NCI-H526 (cell line): ENCODE data around the gene SLC35A3.
"Not testable (repeated sequence)": the region's sequence is repeated elsewhere in the genome, so short reads cannot be mapped to it uniquely, and the experiment has no call there.

ENCODE experiments used
- DNase-seq, 2 experiments: peaks; one replicate each; lab custom pipeline; 2025; lab: John Stamatoyannopoulos, UW

The SLC35A3 gene

GRCh38 chr1:99969729-99970621, at the start of gene SLC35A3:
TSS of gene SLC35A3 (plus strand) at chr1:99969996. CDS start at chr1:99993555, 23,559 bp downstream.
- peak; percentile 74 to 93 for DNase-seq

GRCh38 chr1:99934801-99935200, 35.0 kb upstream of the SLC35A3 start:
- DNase-seq: no peak

- DNase-seq: no peak
Observed at GRCh38 chr1:99935534-99935933, 34.3 kb upstream of the SLC35A3 start.

- no peak for DNase-seq
Observed at GRCh38 chr1:99936071-99936470, 33.7 kb upstream of the SLC35A3 start.

- no peak for DNase-seq
Observed at GRCh38 chr1:99942723-99943122, 27.1 kb upstream of the SLC35A3 start.

GRCh38 chr1:99943223-99943794, 26.5 kb upstream of the SLC35A3 start:
- no peak for DNase-seq

GRCh38 chr1:99944192-99944591, 25.6 kb upstream of the SLC35A3 start:
- no peak for DNase-seq

- DNase-seq: no peak
Observed at GRCh38 chr1:99945174-99945573, 24.6 kb upstream of the SLC35A3 start.

- DNase-seq: no peak
Observed at GRCh38 chr1:99950486-99950885, 19.3 kb upstream of the SLC35A3 start.

- no peak for DNase-seq
Observed at GRCh38 chr1:99952522-99952921, 17.3 kb upstream of the SLC35A3 start.

GRCh38 chr1:99955375-99955774, 14.4 kb upstream of the SLC35A3 start:
- DNase-seq: no peak

- DNase-seq: no peak
Observed at GRCh38 chr1:99956755-99957154, 13.0 kb upstream of the SLC35A3 start.

- no peak for DNase-seq
Observed at GRCh38 chr1:99957818-99958217, 12.0 kb upstream of the SLC35A3 start.

- not testable (repeated sequence) for DNase-seq
Observed at GRCh38 chr1:99959189-99959705, 10.5 kb upstream of the SLC35A3 start.

- DNase-seq: not testable (repeated sequence)
Observed at GRCh38 chr1:99960260-99960659, 9.5 kb upstream of the SLC35A3 start.

- no peak for DNase-seq
Observed at GRCh38 chr1:99963041-99963795, 6.6 kb upstream of the SLC35A3 start.

- DNase-seq: no peak
Observed at GRCh38 chr1:99964806-99965205, 5.0 kb upstream of the SLC35A3 start.

GRCh38 chr1:99965646-99966375, 4.0 kb upstream of the SLC35A3 start:
- no peak for DNase-seq

- DNase-seq: no peak
Observed at GRCh38 chr1:99968214-99968613, 1.6 kb upstream of the SLC35A3 start.

- DNase-seq: peak; percentile 29 to 38
Observed at GRCh38 chr1:99969260-99969728, 502 bp upstream of the SLC35A3 start.

GRCh38 chr1:99970713-99971255, 988 bp downstream of the SLC35A3 start:
- DNase-seq: no peak
